HG02973 (cell line): ENCODE measurements around the gene TBCK.

Source experiments
- ATAC-seq: cut with Tn5 transposase; IDR thresholded peaks from one replicate; pipeline ENCODE4 v1.9.1; 2021; ENCODE audit warnings: moderate library complexity; ENCODE audit not compliant: unreplicated experiment

TBCK gene

GRCh38 chr4:106049490-106049889 lies 266.5 kb downstream of the TBCK start:
- ATAC-seq: no peak

- no peak for ATAC-seq
Observed at GRCh38 chr4:106048250-106048971, 267.6 kb downstream of the TBCK start.

- ATAC-seq: no peak
Observed at GRCh38 chr4:106046083-106046482, 269.9 kb downstream of the TBCK start.

- ATAC-seq: no peak
Observed at GRCh38 chr4:106041294-106042002, 274.6 kb downstream of the TBCK start.

- no peak for ATAC-seq
Observed at GRCh38 chr4:106039796-106040195, 276.2 kb downstream of the TBCK start.

GRCh38 chr4:106038908-106039307 lies 277.1 kb downstream of the TBCK start:
- no peak for ATAC-seq

GRCh38 chr4:106038012-106038411 lies 278.0 kb downstream of the TBCK start:
- ATAC-seq: no peak

GRCh38 chr4:106036848-106037247 lies 279.2 kb downstream of the TBCK start:
- ATAC-seq: no peak

GRCh38 chr4:106036334-106036733 lies 279.7 kb downstream of the TBCK start:
- no peak for ATAC-seq

GRCh38 chr4:106035204-106035603 lies 280.8 kb downstream of the TBCK start:
- no peak for ATAC-seq

GRCh38 chr4:106034751-106035150 lies 281.3 kb downstream of the TBCK start:
- ATAC-seq: no peak

GRCh38 chr4:106034220-106034619 lies 281.8 kb downstream of the TBCK start:
- no peak for ATAC-seq

- ATAC-seq: no peak
Observed at GRCh38 chr4:106033469-106033868, 282.5 kb downstream of the TBCK start.

GRCh38 chr4:106032851-106033286 lies 283.1 kb downstream of the TBCK start:
- ATAC-seq: no peak

GRCh38 chr4:106022454-106022853 lies 293.6 kb downstream of the TBCK start:
- ATAC-seq: no peak

GRCh38 chr4:106021737-106022410 lies 294.1 kb downstream of the TBCK start:
- no peak for ATAC-seq

- no peak for ATAC-seq
Observed at GRCh38 chr4:106019771-106020170, 296.2 kb downstream of the TBCK start.

- no peak for ATAC-seq
Observed at GRCh38 chr4:106017975-106018374, 298.0 kb downstream of the TBCK start.

GRCh38 chr4:106011387-106011786 lies 304.6 kb downstream of the TBCK start:
- no peak for ATAC-seq

- no peak for ATAC-seq
Observed at GRCh38 chr4:106010761-106011160, 305.2 kb downstream of the TBCK start.

GRCh38 chr4:106002994-106003393 lies 313.0 kb downstream of the TBCK start:
- no peak for ATAC-seq
